B cell (primary cell): ENCODE measurements around the gene PHC2.

Source experiments
- EZH2 ChIP-seq: IDR thresholded peaks from 2 replicates; pipeline ENCODE4 v1.6.1; 2012; ENCODE audit warnings: borderline replicate concordance, low read depth, mild to moderate bottlenecking, moderate library complexity, low read length; ENCODE audit not compliant: insufficient read depth, poor library complexity, severe bottlenecking
- TF ChIP-seq, protein P1 (sequence below): fragments of 200-600 bp; IDR thresholded peaks from one replicate; pipeline ENCODE4 v1.8.0; 2022; ENCODE audit warnings: antibody characterized with exemption, mild to moderate bottlenecking

DNA sequence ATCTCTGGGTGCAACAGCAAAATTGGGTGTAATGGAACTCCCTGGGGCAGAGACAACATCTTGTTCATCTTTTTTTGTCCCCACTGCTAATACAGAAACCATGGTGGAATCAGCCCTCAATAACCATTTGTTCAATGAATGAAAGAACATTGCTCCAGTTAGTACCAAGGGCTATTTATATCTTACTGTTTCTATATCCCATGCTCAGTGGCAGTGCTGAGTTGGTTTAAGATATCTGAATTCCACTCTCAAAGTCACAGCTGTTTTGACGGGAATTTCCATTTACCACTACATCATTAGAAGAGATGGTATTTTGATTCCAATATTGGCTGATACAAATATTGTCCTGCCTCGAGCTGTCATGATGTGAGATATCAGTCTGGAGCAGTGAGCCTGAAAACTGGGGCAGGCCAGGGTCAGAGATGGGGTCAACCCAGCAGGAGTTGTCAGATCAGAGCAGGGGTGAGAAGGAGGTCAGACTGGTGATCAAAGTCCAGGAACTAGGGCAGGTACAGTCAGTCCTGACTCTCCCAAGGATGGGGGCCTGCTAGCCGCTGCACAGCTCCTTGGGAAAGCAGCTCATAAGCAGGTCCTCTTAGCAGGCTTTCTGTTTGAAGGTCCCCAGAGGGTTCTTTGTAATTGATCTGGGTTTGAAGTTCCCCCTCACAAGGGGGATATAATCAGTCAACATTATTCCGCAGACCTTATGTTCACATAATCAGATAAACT, 5.8 kb upstream of the PHC2 start:
- TF ChIP-seq, protein P1, sequence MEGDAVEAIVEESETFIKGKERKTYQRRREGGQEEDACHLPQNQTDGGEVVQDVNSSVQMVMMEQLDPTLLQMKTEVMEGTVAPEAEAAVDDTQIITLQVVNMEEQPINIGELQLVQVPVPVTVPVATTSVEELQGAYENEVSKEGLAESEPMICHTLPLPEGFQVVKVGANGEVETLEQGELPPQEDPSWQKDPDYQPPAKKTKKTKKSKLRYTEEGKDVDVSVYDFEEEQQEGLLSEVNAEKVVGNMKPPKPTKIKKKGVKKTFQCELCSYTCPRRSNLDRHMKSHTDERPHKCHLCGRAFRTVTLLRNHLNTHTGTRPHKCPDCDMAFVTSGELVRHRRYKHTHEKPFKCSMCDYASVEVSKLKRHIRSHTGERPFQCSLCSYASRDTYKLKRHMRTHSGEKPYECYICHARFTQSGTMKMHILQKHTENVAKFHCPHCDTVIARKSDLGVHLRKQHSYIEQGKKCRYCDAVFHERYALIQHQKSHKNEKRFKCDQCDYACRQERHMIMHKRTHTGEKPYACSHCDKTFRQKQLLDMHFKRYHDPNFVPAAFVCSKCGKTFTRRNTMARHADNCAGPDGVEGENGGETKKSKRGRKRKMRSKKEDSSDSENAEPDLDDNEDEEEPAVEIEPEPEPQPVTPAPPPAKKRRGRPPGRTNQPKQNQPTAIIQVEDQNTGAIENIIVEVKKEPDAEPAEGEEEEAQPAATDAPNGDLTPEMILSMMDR = no peak
- no peak for TF ChIP-seq EZH2
